OCI-LY1 (cell line): Measurements from ENCODE around the gene PTPRD.

Experiments used
- H2AFZ ChIP-seq: fragments of 200-600 bp; sonication (generic), shearing (Covaris generic); 2 replicates; pipeline ENCODE4 v1.6.0; 2014; ENCODE audit warnings: antibody characterized with exemption, mild to moderate bottlenecking, low read length
- H3F3A ChIP-seq: fragments of 200-600 bp; sonication (generic), shearing (Covaris generic); 2 replicates; pipeline ENCODE4 v1.6.0; 2014; ENCODE audit warnings: mild to moderate bottlenecking, antibody characterized with exemption, low read length, moderate library complexity; ENCODE audit not compliant: insufficient read depth
- H3K27ac ChIP-seq: fragments of 200-600 bp; sonication (generic); 2 replicates; pipeline ENCODE4 v1.5.1; 2014; ENCODE audit warnings: low read length, mixed run types, mild to moderate bottlenecking, low read depth; ENCODE audit not compliant: poor library complexity, severe bottlenecking
- H3K27me3 ChIP-seq: fragments of 200-600 bp; sonication (generic); 2 replicates; pipeline ENCODE4 v1.6.0; 2014; ENCODE audit warnings: antibody characterized with exemption, mild to moderate bottlenecking, low read length, moderate library complexity; ENCODE audit not compliant: insufficient read depth
- H3K36me3 ChIP-seq: fragments of 200-600 bp; sonication (generic); 2 replicates; pipeline ENCODE4 v1.6.1; 2014; ENCODE audit warnings: mild to moderate bottlenecking, antibody characterized with exemption, low read length, moderate library complexity, mixed read lengths; ENCODE audit not compliant: insufficient read depth
- H3K4me1 ChIP-seq: fragments of 200-600 bp; sonication (generic); 2 replicates; pipeline ENCODE4 v1.5.1; 2014; ENCODE audit warnings: mild to moderate bottlenecking, low read length, moderate library complexity; ENCODE audit not compliant: insufficient read depth, severe bottlenecking
- H3K4me2 ChIP-seq: fragments of 200-600 bp; sonication (generic), shearing (Covaris generic); 2 replicates; pipeline ENCODE4 v1.6.1; 2014; ENCODE audit warnings: low read length
- H3K4me3 ChIP-seq: fragments of 200-600 bp; sonication (generic); 2 replicates; pipeline ENCODE4 v1.5.1; 2014; ENCODE audit warnings: low read length, low read depth, mild to moderate bottlenecking, mixed read lengths; ENCODE audit not compliant: poor library complexity, severe bottlenecking
- H3K79me2 ChIP-seq: fragments of 200-600 bp; shearing (Covaris generic); 2 replicates; pipeline ENCODE4 v1.6.1; 2016; ENCODE audit warnings: mixed run types, low read length, mixed read lengths; ENCODE audit not compliant: insufficient read depth
- H3K9ac ChIP-seq: fragments of 200-600 bp; sonication (generic), shearing (Covaris generic); 2 replicates; pipeline ENCODE4 v1.6.1; 2014; ENCODE audit warnings: mild to moderate bottlenecking, low read length, mixed read lengths
- H3K9me2 ChIP-seq: fragments of 200-600 bp; sonication (generic), shearing (Covaris generic); 2 replicates; pipeline ENCODE4 v1.6.1; 2014; ENCODE audit warnings: low read depth, mild to moderate bottlenecking, low read length, mixed read lengths
- H3K9me3 ChIP-seq: fragments of 200-600 bp; shearing (Covaris generic); 2 replicates; pipeline ENCODE4 v1.6.1; 2014; ENCODE audit warnings: low read length, mixed read lengths
- H4K20me1 ChIP-seq: fragments of 200-600 bp; sonication (generic), shearing (Covaris generic); 2 replicates; pipeline ENCODE4 v1.6.0; 2016; ENCODE audit warnings: mild to moderate bottlenecking, low read length; ENCODE audit not compliant: insufficient read depth
- EZH2 ChIP-seq: fragments of 200-600 bp; sonication (generic), shearing (Covaris generic); IDR thresholded peaks from 2 replicates; pipeline ENCODE4 v1.8.0; 2017; ENCODE audit warnings: borderline replicate concordance, mixed run types, mild to moderate bottlenecking, antibody characterized with exemption, low read length, moderate library complexity, mixed read lengths
- TF ChIP-seq, protein P1 (sequence below): fragments of 200-600 bp; sonication (generic), shearing (Covaris generic); IDR thresholded peaks from 2 replicates; pipeline ENCODE4 v1.5.1; 2017; ENCODE audit warnings: mild to moderate bottlenecking, antibody characterized with exemption, low read length, moderate library complexity, mixed read lengths

PTPRD gene

DNA sequence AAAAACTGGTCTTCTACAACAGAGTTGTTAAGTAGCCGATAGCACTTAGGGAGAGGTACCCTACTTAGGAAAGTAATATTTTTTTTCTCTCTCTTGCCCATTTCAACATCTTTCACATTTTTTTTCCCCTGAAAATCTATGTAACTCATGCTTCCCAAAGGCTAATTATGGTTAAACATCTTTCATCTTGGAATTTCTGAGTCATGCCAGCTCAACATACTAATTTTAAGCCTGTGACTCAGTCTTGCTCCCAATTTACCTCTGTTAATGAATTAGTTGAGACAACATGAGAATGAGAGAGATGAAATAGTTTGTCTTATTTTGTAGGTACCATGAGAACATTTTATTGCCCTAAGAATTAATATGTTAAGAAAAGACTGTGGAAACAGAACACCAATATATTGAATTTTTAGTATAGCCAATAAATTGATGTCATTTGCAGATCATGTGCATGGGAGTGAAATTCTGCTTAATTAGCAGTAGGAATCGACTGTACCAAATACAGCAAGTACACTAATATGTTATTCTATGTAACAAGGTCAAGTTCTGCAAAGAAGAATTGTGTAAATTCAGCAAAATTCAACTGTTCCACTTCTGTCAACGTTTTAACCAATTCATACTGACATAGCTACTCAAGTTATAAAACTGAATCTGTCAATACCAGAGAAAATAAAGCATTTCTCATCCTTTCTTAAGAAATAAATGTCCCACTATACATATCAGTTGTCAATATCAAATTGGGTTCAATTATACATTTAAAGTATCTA, 550.0 kb downstream of the PTPRD start:
- H3K27me3 ChIP-seq, result no peaks in the 10 kb centered on the region
- no peaks in the 10 kb centered on the region for H3K4me1 ChIP-seq
- no peaks in the 10 kb centered on the region for H3K9me3 ChIP-seq
- no peak overlapping the region for H2AFZ ChIP-seq
- H3K9ac ChIP-seq, result no peak overlapping the region
- no peak overlapping the region for H3K4me3 ChIP-seq
- H3K36me3 ChIP-seq, result no peaks in the 10 kb centered on the region
- H3K79me2 ChIP-seq, result no peaks in the 10 kb centered on the region
- no peaks in the 10 kb centered on the region for H4K20me1 ChIP-seq
- no peaks in the 10 kb centered on the region for H3F3A ChIP-seq
- H3K4me2 ChIP-seq, result no peak overlapping the region
- H3K27ac ChIP-seq, result no peak overlapping the region
- H3K9me2 ChIP-seq, result no peaks in the 10 kb centered on the region
- TF ChIP-seq EZH2, result no peak
- TF ChIP-seq, protein P1, sequence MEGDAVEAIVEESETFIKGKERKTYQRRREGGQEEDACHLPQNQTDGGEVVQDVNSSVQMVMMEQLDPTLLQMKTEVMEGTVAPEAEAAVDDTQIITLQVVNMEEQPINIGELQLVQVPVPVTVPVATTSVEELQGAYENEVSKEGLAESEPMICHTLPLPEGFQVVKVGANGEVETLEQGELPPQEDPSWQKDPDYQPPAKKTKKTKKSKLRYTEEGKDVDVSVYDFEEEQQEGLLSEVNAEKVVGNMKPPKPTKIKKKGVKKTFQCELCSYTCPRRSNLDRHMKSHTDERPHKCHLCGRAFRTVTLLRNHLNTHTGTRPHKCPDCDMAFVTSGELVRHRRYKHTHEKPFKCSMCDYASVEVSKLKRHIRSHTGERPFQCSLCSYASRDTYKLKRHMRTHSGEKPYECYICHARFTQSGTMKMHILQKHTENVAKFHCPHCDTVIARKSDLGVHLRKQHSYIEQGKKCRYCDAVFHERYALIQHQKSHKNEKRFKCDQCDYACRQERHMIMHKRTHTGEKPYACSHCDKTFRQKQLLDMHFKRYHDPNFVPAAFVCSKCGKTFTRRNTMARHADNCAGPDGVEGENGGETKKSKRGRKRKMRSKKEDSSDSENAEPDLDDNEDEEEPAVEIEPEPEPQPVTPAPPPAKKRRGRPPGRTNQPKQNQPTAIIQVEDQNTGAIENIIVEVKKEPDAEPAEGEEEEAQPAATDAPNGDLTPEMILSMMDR, result no peak

DNA sequence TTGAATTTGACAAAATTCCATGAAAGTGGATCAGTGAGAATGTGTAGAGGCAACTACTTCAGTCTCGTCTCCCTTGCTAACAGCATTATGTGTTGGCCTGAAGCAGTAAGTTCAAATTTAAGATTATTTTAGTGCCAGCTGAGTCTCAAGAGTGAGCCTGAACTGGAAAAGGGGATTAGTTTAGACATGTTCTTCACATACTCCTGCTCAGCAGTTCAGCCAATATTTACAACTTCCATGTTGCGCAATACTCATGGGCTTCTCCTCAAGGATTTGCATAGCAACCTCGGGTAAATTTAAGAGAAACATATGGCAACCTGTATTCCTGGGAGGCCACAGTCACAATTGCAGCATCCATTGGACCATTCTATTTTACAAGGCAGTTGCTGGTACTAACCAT, 553.8 kb downstream of the PTPRD start:
- Histone ChIP-seq H4K20me1 (no peaks in the 10 kb centered on the region), H3K4me2 (no peak overlapping the region), H3K9ac (no peak overlapping the region), H3K79me2 (no peaks in the 10 kb centered on the region), H2AFZ (no peak overlapping the region), H3K9me3 (no peaks in the 10 kb centered on the region), H3K9me2 (no peaks in the 10 kb centered on the region), H3K27ac (no peak overlapping the region), H3K36me3 (no peaks in the 10 kb centered on the region), H3F3A (no peaks in the 10 kb centered on the region), H3K4me1 (no peaks in the 10 kb centered on the region), H3K27me3 (no peaks in the 10 kb centered on the region), H3K4me3 (no peak overlapping the region)
- TF ChIP-seq EZH2, result no peak
- TF ChIP-seq, protein P1, result no peak

DNA sequence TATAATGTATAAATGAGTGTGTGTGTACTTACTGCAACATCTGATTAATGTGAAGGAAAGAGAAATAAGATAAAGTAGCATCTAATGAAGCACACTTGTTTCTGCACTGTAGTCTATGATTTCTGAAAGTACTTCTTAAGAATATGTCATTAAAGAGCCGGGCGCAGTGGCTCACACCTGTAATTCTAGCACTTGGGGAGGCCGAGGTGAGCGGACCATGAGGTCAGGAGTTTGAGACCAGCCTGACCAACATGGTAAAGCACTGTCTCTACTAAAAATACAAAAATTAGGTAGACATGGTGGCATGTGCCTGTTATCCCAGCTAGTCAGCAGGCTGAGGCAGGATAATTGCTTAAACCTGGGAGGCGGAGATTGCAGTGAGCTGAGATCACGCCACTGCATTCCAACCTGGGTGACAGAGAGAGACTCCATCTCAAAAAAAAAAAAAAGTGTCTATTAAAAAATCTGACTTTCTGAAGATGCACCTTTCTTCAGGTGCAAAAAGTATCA, 556.9 kb downstream of the PTPRD start:
- Histone ChIP-seq H3K79me2 (no peaks in the 10 kb centered on the region), H2AFZ (no peak overlapping the region), H3K4me3 (no peak overlapping the region), H3K9me3 (no peaks in the 10 kb centered on the region), H3K27ac (no peak overlapping the region), H3K36me3 (no peaks in the 10 kb centered on the region), H3K27me3 (no peaks in the 10 kb centered on the region), H3K4me1 (no peaks in the 10 kb centered on the region), H3K9me2 (no peaks in the 10 kb centered on the region), H4K20me1 (no peaks in the 10 kb centered on the region), H3F3A (no peaks in the 10 kb centered on the region), H3K9ac (no peak overlapping the region), H3K4me2 (no peak overlapping the region)
- TF ChIP-seq, protein P1, result no peak
- no peak for TF ChIP-seq EZH2
